NT2/D1 (cell line): Measurements from ENCODE around the gene HCRTR1.

ENCODE experiments used
- SUZ12 ChIP-seq: IDR thresholded peaks from 2 replicates; pipeline ENCODE4 v1.6.1; 2011; ENCODE audit not compliant: insufficient read length, insufficient read depth; ENCODE audit errors: extremely low read depth
- YY1 ChIP-seq: IDR thresholded peaks from 2 replicates; pipeline ENCODE4 v1.6.1; 2011; ENCODE audit not compliant: insufficient read length, insufficient read depth
- ZNF274 ChIP-seq: IDR thresholded peaks from 2 replicates; pipeline ENCODE4 v1.6.1; 2011; ENCODE audit warnings: mild to moderate bottlenecking, low read depth, low read length

DNA sequence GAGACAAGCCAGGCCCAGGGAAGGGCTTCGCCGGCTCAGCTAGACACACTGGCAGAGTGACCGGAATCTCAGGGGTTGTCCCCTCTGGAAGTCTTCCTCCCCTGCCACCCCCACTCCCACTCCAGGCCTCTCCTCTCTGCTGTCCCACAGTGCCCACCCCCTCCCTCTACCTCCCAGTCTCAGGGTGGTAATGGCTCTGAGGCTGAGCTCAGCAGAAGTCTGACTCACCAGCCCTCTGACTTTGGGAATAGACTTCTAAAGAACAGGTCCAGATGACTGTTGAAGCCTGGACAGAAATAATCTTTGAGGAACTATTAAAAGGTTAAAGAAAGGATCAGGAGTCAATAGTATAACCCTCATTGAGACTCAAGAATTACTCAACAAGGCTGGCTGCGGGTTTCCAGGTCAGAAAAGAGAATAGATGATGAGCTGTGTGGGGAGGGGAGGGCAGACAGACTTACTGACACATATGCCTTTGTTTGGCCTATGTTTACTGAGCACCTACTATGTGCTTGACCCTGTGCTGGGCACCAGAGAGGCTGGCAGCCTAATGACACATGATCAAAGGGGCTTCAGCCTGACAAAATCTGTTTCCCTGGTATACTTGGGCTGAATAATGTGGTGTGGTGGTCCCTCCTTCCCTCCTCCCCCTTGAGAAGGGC is 8.2 kb downstream of the HCRTR1 start:
- no peak for TF ChIP-seq YY1
- TF ChIP-seq ZNF274 = no peak
- no peak for TF ChIP-seq SUZ12
